Dendritic cell treated with granulocyte-macrophage colony-stimulating factor and Interleukin-4, amounts not matched to agents 40 ng/mL and 50 ng/mL, for 4 days (primary cell): ENCODE results near the gene ANO7.

ENCODE experiments used
- H3K27ac Mint-ChIP-seq: one replicate; pipeline ENCODE4 v1.8.0; 2022; ENCODE audit warnings: mild to moderate bottlenecking, mixed read lengths
- H3K27me3 Mint-ChIP-seq: one replicate; pipeline ENCODE4 v1.8.0; 2022; ENCODE audit warnings: mild to moderate bottlenecking, mixed read lengths
- H3K36me3 Mint-ChIP-seq: one replicate; pipeline ENCODE4 v1.8.0; 2022; ENCODE audit warnings: low read depth, mixed read lengths
- H3K4me1 Mint-ChIP-seq: one replicate; pipeline ENCODE4 v1.8.0; 2022; ENCODE audit warnings: low read depth, mixed read lengths
- H3K4me3 Mint-ChIP-seq: one replicate; pipeline ENCODE4 v1.8.0; 2022; ENCODE audit warnings: mild to moderate bottlenecking, moderate library complexity, mixed read lengths
- H3K9me3 Mint-ChIP-seq: one replicate; pipeline ENCODE4 v1.8.0; 2022; ENCODE audit warnings: mixed read lengths
- intact Hi-C: fragments of 100-400 bp; cut with micrococcal nuclease; formaldehyde crosslinking; loops from one replicate; pipeline ENCODE4 v1.15.0; 2022

The ANO7 gene

GRCh38 chr2:241258505-241259280, 70.2 kb downstream of the ANO7 start:
- H3K4me1 Mint-ChIP-seq: peaks cover 11% of the 10 kb centered on the region
- H3K27ac Mint-ChIP-seq: peak overlapping the region; percentile 44
- H3K9me3 Mint-ChIP-seq: no peaks in the 10 kb centered on the region
- peaks cover 100% of the 10 kb centered on the region for H3K36me3 Mint-ChIP-seq
- no peaks in the 10 kb centered on the region for H3K27me3 Mint-ChIP-seq
- intact Hi-C loops: no loop called here
- H3K4me3 Mint-ChIP-seq: no peak overlapping the region

GRCh38 chr2:241260911-241261310, 72.4 kb downstream of the ANO7 start:
- Mint-ChIP-seq H3K4me3 (no peak overlapping the region), H3K36me3 (peaks cover 99% of the 10 kb centered on the region), H3K27me3 (no peaks in the 10 kb centered on the region), H3K9me3 (no peaks in the 10 kb centered on the region), H3K4me1 (peaks cover 11% of the 10 kb centered on the region), H3K27ac (no peak overlapping the region)
- intact Hi-C loops: no loop called here

GRCh38 chr2:241261628-241262027, 73.2 kb downstream of the ANO7 start:
- H3K27me3 Mint-ChIP-seq: no peaks in the 10 kb centered on the region
- intact Hi-C loops: no loop called here
- no peak overlapping the region for H3K27ac Mint-ChIP-seq
- no peak overlapping the region for H3K4me3 Mint-ChIP-seq
- H3K4me1 Mint-ChIP-seq: peaks cover 11% of the 10 kb centered on the region
- peaks cover 98% of the 10 kb centered on the region for H3K36me3 Mint-ChIP-seq
- H3K9me3 Mint-ChIP-seq: no peaks in the 10 kb centered on the region

- intact Hi-C loops: no loop called here
- Mint-ChIP-seq H3K27me3 (no peaks in the 10 kb centered on the region), H3K9me3 (no peaks in the 10 kb centered on the region), H3K27ac (no peak overlapping the region), H3K4me3 (no peak overlapping the region), H3K4me1 (peaks cover 11% of the 10 kb centered on the region), H3K36me3 (peaks cover 98% of the 10 kb centered on the region)
These were observed 74.6 kb downstream of the ANO7 start for GRCh38 chr2:241263061-241263460.

- Mint-ChIP-seq H3K9me3 (no peaks in the 10 kb centered on the region), H3K4me1 (peaks cover 23% of the 10 kb centered on the region), H3K27me3 (no peaks in the 10 kb centered on the region), H3K36me3 (peaks cover 94% of the 10 kb centered on the region), H3K4me3 (no peak overlapping the region), H3K27ac (no peak overlapping the region)
- intact Hi-C loops: no loop called here
These were observed 77.0 kb downstream of the ANO7 start for GRCh38 chr2:241265506-241265905.

- intact Hi-C loops: no loop called here
- no peaks in the 10 kb centered on the region for H3K9me3 Mint-ChIP-seq
- H3K27ac Mint-ChIP-seq: no peak overlapping the region
- no peaks in the 10 kb centered on the region for H3K27me3 Mint-ChIP-seq
- H3K4me1 Mint-ChIP-seq: peaks cover 35% of the 10 kb centered on the region
- peaks cover 82% of the 10 kb centered on the region for H3K36me3 Mint-ChIP-seq
- no peak overlapping the region for H3K4me3 Mint-ChIP-seq
These were observed 79.0 kb downstream of the ANO7 start for GRCh38 chr2:241267249-241268067.

- Mint-ChIP-seq H3K4me3 (no peak overlapping the region), H3K9me3 (no peaks in the 10 kb centered on the region), H3K36me3 (peaks cover 73% of the 10 kb centered on the region), H3K27ac (peak overlapping the region; percentile 8), H3K27me3 (no peaks in the 10 kb centered on the region), H3K4me1 (peaks cover 39% of the 10 kb centered on the region)
- intact Hi-C loops: no loop called here
These were observed 79.8 kb downstream of the ANO7 start for GRCh38 chr2:241268306-241268705.

- Mint-ChIP-seq H3K27ac (peak overlapping the region; percentile 6), H3K36me3 (peaks cover 67% of the 10 kb centered on the region), H3K4me1 (peaks cover 45% of the 10 kb centered on the region), H3K27me3 (no peaks in the 10 kb centered on the region), H3K4me3 (no peak overlapping the region), H3K9me3 (no peaks in the 10 kb centered on the region)
- intact Hi-C loops: no loop called here
These were observed 80.4 kb downstream of the ANO7 start for GRCh38 chr2:241268716-241269445.

- no peak overlapping the region for H3K4me3 Mint-ChIP-seq
- peaks cover 55% of the 10 kb centered on the region for H3K4me1 Mint-ChIP-seq
- H3K9me3 Mint-ChIP-seq: no peaks in the 10 kb centered on the region
- H3K27ac Mint-ChIP-seq: peak overlapping the region; percentile 6
- H3K27me3 Mint-ChIP-seq: no peaks in the 10 kb centered on the region
- peaks cover 57% of the 10 kb centered on the region for H3K36me3 Mint-ChIP-seq
- intact Hi-C loops: loop anchor here (2.0 kb wide), 1 partner anchor 47 kb away; no protein-coding TSS in a partner anchor
These were observed 81.4 kb downstream of the ANO7 start for GRCh38 chr2:241269707-241270520.

GRCh38 chr2:241270531-241270930, 82.1 kb downstream of the ANO7 start:
- Mint-ChIP-seq H3K4me1 (peaks cover 62% of the 10 kb centered on the region), H3K27me3 (no peaks in the 10 kb centered on the region), H3K9me3 (no peaks in the 10 kb centered on the region), H3K4me3 (no peak overlapping the region), H3K27ac (peak overlapping the region; percentile 86), H3K36me3 (peaks cover 57% of the 10 kb centered on the region)
- intact Hi-C loops: loop anchor here (2.0 kb wide), 1 partner anchor 46 kb away; no protein-coding TSS in a partner anchor

- Mint-ChIP-seq H3K27ac (peak overlapping the region; percentile 86), H3K4me3 (peak overlapping the region; percentile 81), H3K27me3 (no peaks in the 10 kb centered on the region), H3K4me1 (peaks cover 65% of the 10 kb centered on the region), H3K9me3 (no peaks in the 10 kb centered on the region), H3K36me3 (peaks cover 50% of the 10 kb centered on the region)
- intact Hi-C loops: loop anchor here (2.0 kb wide), 1 partner anchor 45 kb away; no protein-coding TSS in a partner anchor
These were observed 83.3 kb downstream of the ANO7 start for GRCh38 chr2:241271706-241272302.

- no peaks in the 10 kb centered on the region for H3K9me3 Mint-ChIP-seq
- peak overlapping the region; percentile 67 for H3K4me3 Mint-ChIP-seq
- peaks cover 69% of the 10 kb centered on the region for H3K4me1 Mint-ChIP-seq
- peaks cover 48% of the 10 kb centered on the region for H3K36me3 Mint-ChIP-seq
- H3K27ac Mint-ChIP-seq: peak overlapping the region; percentile 86
- intact Hi-C loops: no loop called here
- no peaks in the 10 kb centered on the region for H3K27me3 Mint-ChIP-seq
These were observed 84.1 kb downstream of the ANO7 start for GRCh38 chr2:241272303-241273209.
